ENCODE measurements around the gene FBXL14.

DNA sequence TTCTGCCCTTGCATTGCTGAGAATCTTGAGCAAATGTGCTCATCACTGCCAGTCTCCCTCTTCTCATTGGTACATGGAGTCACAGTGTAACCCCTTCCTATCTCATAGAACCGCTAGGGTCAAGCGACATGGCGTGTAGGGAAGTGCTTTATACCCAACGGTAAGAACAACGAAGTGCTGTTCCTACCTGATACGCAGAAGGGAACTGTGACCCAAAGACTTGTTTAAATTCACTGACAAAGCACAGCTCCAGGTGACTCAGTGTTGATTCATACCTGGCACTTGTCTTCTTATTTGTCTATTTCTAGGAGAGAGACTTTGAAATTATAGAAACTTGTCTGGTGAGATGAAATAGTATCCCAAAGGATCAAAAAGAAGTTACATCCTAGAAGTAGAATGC is 53.7 kb downstream of the FBXL14 start:
- TF ChIP-seq POLR2A (IDR thresholded peaks at IDR 0.05) (no peak), CTCF (IDR thresholded peaks at IDR 0.05) (no peak), EP300 (IDR thresholded peaks at IDR 0.05) (no peak)

Measured in ovary (tissue), 3 donors.